H1 (cell line): ENCODE data around the gene ITPKC. TPM values are rescaled to one million over a fixed set of nuclear protein-coding genes. Genes with fewer than 3 reads are reported as not detected.

ENCODE experiments used
- CTCF ChIA-PET: fragments of 300-600 bp; sonication (Branson Sonifier 250); formaldehyde crosslinking; loops from one replicate; lab custom pipeline; 2021; ENCODE audit not compliant: partially characterized antibody; lab: Charles Lee
- POLR2A ChIA-PET: fragments of 300-600 bp; sonication (Branson Sonifier 250); formaldehyde crosslinking; loops from one replicate; lab custom pipeline; 2021; ENCODE audit warnings: inconsistent platforms; ENCODE audit not compliant: partially characterized antibody; lab: Charles Lee
- DNase-seq, 2 experiments: peaks; one replicate each; pipeline versions ENCODE4 v3.0.0 to v3.0.0-alpha.2; 2010 to 2022; ENCODE audit warnings: low spot score in 2 of 2, low read depth in 1 of 2, mixed read lengths in 1 of 2
- FAIRE-seq: peaks from 2 replicates; lab custom pipeline; 2011; peaks lifted over from hg19 to GRCh38; lab: Jason Lieb, UNC
- H2AFZ ChIP-seq: 2 replicates; pipeline ENCODE4 v1.8.1; 2012; ENCODE audit warnings: low read length, inconsistent platforms
- H2AK5ac ChIP-seq: 2 replicates; pipeline ENCODE4 v1.6.1; 2013; ENCODE audit warnings: low read depth, low read length
- H2BK120ac ChIP-seq: replicated peaks from 2 replicates; pipeline ENCODE3; 2013; ENCODE audit warnings: low read depth, low read length, inconsistent platforms
- H2BK12ac ChIP-seq: 2 replicates; pipeline ENCODE4 v1.6.1; 2013; ENCODE audit warnings: low read depth, low read length
- H2BK15ac ChIP-seq: 2 replicates; pipeline ENCODE4 v1.6.1; 2013; ENCODE audit warnings: low read length
- H2BK20ac ChIP-seq: 2 replicates; pipeline ENCODE4 v1.6.1; 2013; ENCODE audit warnings: low read length
- H2BK5ac ChIP-seq: 2 replicates; pipeline ENCODE4 v1.6.1; 2013; ENCODE audit warnings: low read depth, low read length
- H3K14ac ChIP-seq: 2 replicates; pipeline ENCODE4 v1.6.1; 2013; ENCODE audit warnings: inconsistent platforms; ENCODE audit not compliant: insufficient read length
- H3K18ac ChIP-seq: 2 replicates; pipeline ENCODE4 v1.6.1; 2013; ENCODE audit warnings: low read length; ENCODE audit errors: extremely low read depth
- H3K23ac ChIP-seq: 2 replicates; pipeline ENCODE4 v1.6.1; 2013; ENCODE audit warnings: inconsistent platforms; ENCODE audit not compliant: insufficient read length
- H3K23me2 ChIP-seq: 2 replicates; pipeline ENCODE4 v1.6.1; 2013; ENCODE audit warnings: low read depth, low read length
- H3K27ac ChIP-seq: 2 replicates; pipeline ENCODE4 v1.6.1; 2011; ENCODE audit warnings: low read depth, low read length, inconsistent platforms
- H3K27me3 ChIP-seq, 4 experiments: replicated peaks in 1 of 4; 1 replicate in 1 of 4; 2 replicates in 3 of 4; pipeline versions ENCODE4 v1.6.1 to v1.8.1; 2011 to 2013; ENCODE audit warnings: low read length in 3 of 4, mild to moderate bottlenecking in 3 of 4, inconsistent platforms in 2 of 4, mixed read lengths in 2 of 4, moderate library complexity in 1 of 4; ENCODE audit not compliant: control insufficient read depth in 3 of 4, insufficient read depth in 3 of 4; ENCODE audit errors: extremely low read depth in 1 of 4
- H3K36me3 ChIP-seq, 4 experiments: 2 replicates each; pipeline versions ENCODE4 v1.6.1 to v1.8.1; 2011 to 2013; ENCODE audit warnings: mild to moderate bottlenecking in 4 of 4, low read length in 3 of 4, moderate library complexity in 2 of 4, control low read depth in 1 of 4, inconsistent platforms in 1 of 4; ENCODE audit not compliant: insufficient read depth in 4 of 4, control insufficient read depth in 2 of 4
- H3K4ac ChIP-seq: replicated peaks from 2 replicates; pipeline ENCODE3; 2013; ENCODE audit warnings: low read length, low read depth, mixed read lengths, inconsistent platforms; ENCODE audit not compliant: insufficient read length
- H3K4me1 ChIP-seq, 4 experiments: replicated peaks in 1 of 4; 1 replicate in 1 of 4; 2 replicates in 3 of 4; pipeline versions ENCODE4 v1.6.1 to v1.8.1; 2011 to 2013; ENCODE audit warnings: low read length in 3 of 4, inconsistent platforms in 2 of 4, mixed read lengths in 1 of 4; ENCODE audit not compliant: insufficient read depth in 4 of 4, control insufficient read depth in 3 of 4
- H3K4me2 ChIP-seq, 2 experiments: 2 replicates each; pipeline versions ENCODE4 v1.6.1 to v1.8.1; 2011 to 2013; ENCODE audit warnings: low read depth in 2 of 2, low read length in 2 of 2, control low read depth in 1 of 2, inconsistent platforms in 1 of 2, mild to moderate bottlenecking in 1 of 2; ENCODE audit not compliant: insufficient read depth in 1 of 2
- H3K4me3 ChIP-seq, 4 experiments: fragments of 200-600, 300-600 bp in 1 of 4; sonication (generic), shearing (Covaris generic), sonication (Bioruptor Twin) in 1 of 4; 2 replicates each; pipeline versions ENCODE4 v1.5.1 to v1.8.1; 2011 to 2016; ENCODE audit warnings: low read length in 4 of 4, low read depth in 3 of 4, control low read depth in 2 of 4, inconsistent platforms in 2 of 4, mild to moderate bottlenecking in 2 of 4, mixed read lengths in 1 of 4, moderate library complexity in 1 of 4; ENCODE audit not compliant: insufficient read depth in 2 of 4; ENCODE audit errors: extremely low read depth in 1 of 4
- H3K56ac ChIP-seq: replicated peaks from 2 replicates; pipeline ENCODE3; 2013; ENCODE audit warnings: low read depth, mild to moderate bottlenecking, mixed read lengths, low read length, inconsistent platforms; ENCODE audit not compliant: insufficient read length
- H3K79me1 ChIP-seq: 2 replicates; pipeline ENCODE4 v1.6.1; 2013; ENCODE audit warnings: low read depth, low read length, control low read depth
- H3K79me2 ChIP-seq, 2 experiments: 2 replicates each; pipeline versions ENCODE4 v1.6.1 to v1.8.1; 2012 to 2013; ENCODE audit warnings: low read length in 2 of 2, mild to moderate bottlenecking in 2 of 2, inconsistent platforms in 1 of 2; ENCODE audit not compliant: insufficient read depth in 2 of 2, control insufficient read depth in 1 of 2
- H3K9ac ChIP-seq, 4 experiments: replicated peaks in 1 of 4; 1 replicate in 1 of 4; 2 replicates in 3 of 4; pipeline versions ENCODE4 v1.6.1 to v1.8.1; 2011 to 2013; ENCODE audit warnings: low read depth in 3 of 4, low read length in 3 of 4, control low read depth in 2 of 4, mild to moderate bottlenecking in 2 of 4, moderate library complexity in 2 of 4, inconsistent platforms in 1 of 4; ENCODE audit errors: extremely low read depth in 1 of 4
- H3K9me3 ChIP-seq, 2 experiments: 2 replicates each; pipeline versions ENCODE4 v1.6.1 to v1.8.1; 2012 to 2013; ENCODE audit warnings: mild to moderate bottlenecking in 2 of 2, moderate library complexity in 2 of 2, control low read depth in 1 of 2, inconsistent platforms in 1 of 2, low read depth in 1 of 2, low read length in 1 of 2, mixed read lengths in 1 of 2; ENCODE audit not compliant: insufficient read depth in 2 of 2
- H4K20me1 ChIP-seq, 2 experiments: replicated peaks in 1 of 2; 2 replicates each; pipeline versions ENCODE3 to v1.8.1; 2011 to 2013; ENCODE audit warnings: inconsistent platforms in 2 of 2, low read length in 2 of 2, mild to moderate bottlenecking in 1 of 2; ENCODE audit not compliant: insufficient read depth in 2 of 2, control insufficient read depth in 1 of 2
- H4K5ac ChIP-seq: 2 replicates; pipeline ENCODE4 v1.6.1; 2013; ENCODE audit warnings: low read length, low read depth, mixed read lengths, inconsistent platforms; ENCODE audit not compliant: insufficient read length
- H4K8ac ChIP-seq: 2 replicates; pipeline ENCODE4 v1.8.0; 2013; ENCODE audit warnings: mild to moderate bottlenecking, moderate library complexity, low read length, inconsistent platforms; ENCODE audit not compliant: insufficient read depth; ENCODE audit errors: extremely low read depth
- H4K91ac ChIP-seq: replicated peaks from 2 replicates; pipeline ENCODE3; 2013; ENCODE audit warnings: low read length, mixed read lengths, inconsistent platforms; ENCODE audit not compliant: insufficient read length
- ASH2L ChIP-seq: fragments of 200-600, 300-600 bp; sonication (generic); IDR thresholded peaks from one replicate; pipeline ENCODE4 v1.7.1; 2017; ENCODE audit warnings: low read length
- SIN3A ChIP-seq, 2 experiments: IDR thresholded peaks in 1 of 2; conservative IDR thresholded peaks in 1 of 2; 2 replicates each; pipeline ENCODE4 v1.6.1; 2011 to 2012; ENCODE audit warnings: low read length in 2 of 2, improper control_type of control experiment in 1 of 2, low read depth in 1 of 2, mild to moderate bottlenecking in 1 of 2
- SP2 ChIP-seq: IDR thresholded peaks from 2 replicates; pipeline ENCODE4 v1.6.1; 2012; ENCODE audit warnings: mild to moderate bottlenecking, low read length, inconsistent platforms
- WGBS, 2 experiments: shearing (Covaris generic) in 1 of 2; methylation state at CpG; one replicate each; pipeline versions ENCODE4 v1.1.6 to v1.1.7; 2013 to 2015; ENCODE audit warnings: low lambda C conversion rate in 2 of 2, mixed read lengths in 2 of 2, inconsistent platforms in 1 of 2, low coverage in 1 of 2, missing lambda C conversion rate in 1 of 2; ENCODE audit not compliant: insufficient replicate concordance in 2 of 2, insufficient coverage in 1 of 2, insufficient read length in 1 of 2; ENCODE audit errors: extremely low coverage in 1 of 2, missing lambda C conversion rate in 1 of 2; 5-methylcytosine and 5-hydroxymethylcytosine counted together
- polyA plus RNA-seq, 7 experiments: library from polyadenylated mRNA; depleted of rRNA in 3 of 7; stranded (reverse) in 5 of 7; unstranded in 2 of 7; fragments of >200 nt in 5 of 7; fragments of 200-250 nt in 2 of 7; gene quantifications; 1 replicate in 5 of 7; 2 replicates in 1 of 7; 4 replicates in 1 of 7; pipeline versions ENCODE4 v1.2.1 to v1.2.3, GENCODE V29; 2011 to 2013; ENCODE audit warnings: missing spikeins in 2 of 7, mixed read lengths in 2 of 7
- total RNA-seq: library from RNA; stranded (reverse); fragmentation: NEBNext Ultra II Directional; extraction: Animal tissue kit (Norgen Biotek cat#: 25700); gene quantifications from 2 replicates; pipeline ENCODE4 v1.2.1, GENCODE V29; 2021

Gene ITPKC
- total and polyA plus RNA-seq, 2 of the 8 experiments (the other 6 are each of a cell fraction or from before 2014, with no cell fraction given), result 5.2 to 8.9 TPM

DNA sequence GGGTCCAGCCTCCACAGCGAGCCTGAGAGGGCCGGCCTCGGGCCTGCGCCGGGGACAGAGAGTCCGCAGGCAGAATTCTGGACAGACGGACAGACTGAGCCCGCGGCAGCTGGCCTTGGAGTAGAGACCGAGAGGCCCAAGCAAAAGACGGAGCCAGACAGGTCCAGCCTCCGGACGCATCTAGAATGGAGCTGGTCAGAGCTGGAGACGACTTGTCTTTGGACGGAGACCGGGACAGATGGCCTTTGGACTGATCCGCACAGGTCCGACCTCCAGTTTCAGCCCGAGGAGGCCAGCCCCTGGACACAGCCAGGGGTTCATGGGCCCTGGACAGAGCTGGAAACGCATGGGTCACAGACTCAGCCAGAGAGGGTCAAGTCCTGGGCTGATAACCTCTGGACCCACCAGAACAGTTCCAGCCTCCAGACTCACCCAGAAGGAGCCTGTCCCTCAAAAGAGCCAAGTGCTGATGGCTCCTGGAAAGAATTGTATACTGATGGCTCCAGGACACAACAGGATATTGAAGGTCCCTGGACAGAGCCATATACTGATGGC, 490 bp downstream of the ITPKC start:
- no peak overlapping the region for H3K23ac ChIP-seq
- TF ChIP-seq SP2 (no peak), SIN3A (conservative IDR thresholded peaks at IDR 0.05 in 1 of 2, IDR thresholded peaks at IDR 0.05 in 1 of 2; ENCODE audit: low read depth in 1 of 2, low read length in 2 of 2) (0 out of 4 replicates have a peak, but pooled peaks of 1 of the 2 experiments have one; percentile 12), ASH2L (peak; percentile 21)
- peak overlapping the region; percentile 72 to 94 (median 90) for H3K4me3 ChIP-seq
- peak overlapping the region; percentile 84 for H2BK5ac ChIP-seq
- H2AK5ac ChIP-seq, result peak overlapping the region; percentile 76
- no peak overlapping the region for H3K14ac ChIP-seq
- ChIA-PET POLR2A (interaction anchor here (0.7 to 2.4 kb wide), 14 partner anchors 13 to 547 kb away, joined by 3 to 28 read pairs (median 7); partner anchors contain the start of genes ACTMAP, EGLN2, HNRNPUL1 and NUMBL), CTCF (interaction anchor here (1.0 to 1.6 kb wide), 7 partner anchors 15 to 177 kb away, joined by 3 to 4 read pairs (median 3); partner anchors contain the start of gene NUMBL)
- peaks cover 0 to 9% (median 3%) of the 10 kb centered on the region in 4 experiments; a peak in 4 of 8 replicates for H3K36me3 ChIP-seq
- H3K27ac ChIP-seq, result peak overlapping the region; percentile 74
- no peak for FAIRE-seq
- H3K4me2 ChIP-seq, result peak overlapping the region; percentile 96 to 100
- no peak overlapping the region for H2BK20ac ChIP-seq
- whole genome bisulfite sequencing, 2 experiments, result 8% methylated on average over 16 of the region's 20 CpGs; no CpG with 5 or more reads in 1 of the 2 experiments
- peaks cover 0 to 25% (median 8%) of the 10 kb centered on the region in 4 experiments; a peak in 6 of 7 replicates for H3K4me1 ChIP-seq
- no peaks in the 10 kb centered on the region for H4K20me1 ChIP-seq
- peak overlapping the region; percentile 52 for H3K56ac ChIP-seq
- H3K18ac ChIP-seq, result peak overlapping the region; percentile 48; the same call in 1 of the 2 replicates
- H2AFZ ChIP-seq, result no peak overlapping the region
- peak overlapping the region; percentile 82 to 90 (median 87) for H3K9ac ChIP-seq
- H3K79me2 ChIP-seq, result peaks cover 0 to 35% of the 10 kb centered on the region in 2 experiments; a peak in 2 of 4 replicates
- no peaks in the 10 kb centered on the region for H3K9me3 ChIP-seq
- H2BK15ac ChIP-seq, result 0 out of 2 replicates have a peak overlapping the region, but pooled peaks have one; percentile 61
- no peak overlapping the region for H4K5ac ChIP-seq
- H4K8ac ChIP-seq, result peak overlapping the region; percentile 88
- H3K79me1 ChIP-seq, result peaks cover 10% of the 10 kb centered on the region
- H2BK120ac ChIP-seq, result no peak overlapping the region
- no peak overlapping the region for H4K91ac ChIP-seq
- H3K4ac ChIP-seq, result no peak overlapping the region
- no peaks in the 10 kb centered on the region for H3K27me3 ChIP-seq
- peaks cover 23% of the 10 kb centered on the region for H3K23me2 ChIP-seq
- no peak for DNase-seq
- peak overlapping the region; percentile 94 for H2BK12ac ChIP-seq
